ENCODE measurements around the gene PIK3R3. TPM values are rescaled to one million over a fixed set of nuclear protein-coding genes. Genes with fewer than 3 reads are reported as not detected.

Gene PIK3R3
- total RNA-seq, 1 donor from 2014 or later, result 41.3 TPM

DNA sequence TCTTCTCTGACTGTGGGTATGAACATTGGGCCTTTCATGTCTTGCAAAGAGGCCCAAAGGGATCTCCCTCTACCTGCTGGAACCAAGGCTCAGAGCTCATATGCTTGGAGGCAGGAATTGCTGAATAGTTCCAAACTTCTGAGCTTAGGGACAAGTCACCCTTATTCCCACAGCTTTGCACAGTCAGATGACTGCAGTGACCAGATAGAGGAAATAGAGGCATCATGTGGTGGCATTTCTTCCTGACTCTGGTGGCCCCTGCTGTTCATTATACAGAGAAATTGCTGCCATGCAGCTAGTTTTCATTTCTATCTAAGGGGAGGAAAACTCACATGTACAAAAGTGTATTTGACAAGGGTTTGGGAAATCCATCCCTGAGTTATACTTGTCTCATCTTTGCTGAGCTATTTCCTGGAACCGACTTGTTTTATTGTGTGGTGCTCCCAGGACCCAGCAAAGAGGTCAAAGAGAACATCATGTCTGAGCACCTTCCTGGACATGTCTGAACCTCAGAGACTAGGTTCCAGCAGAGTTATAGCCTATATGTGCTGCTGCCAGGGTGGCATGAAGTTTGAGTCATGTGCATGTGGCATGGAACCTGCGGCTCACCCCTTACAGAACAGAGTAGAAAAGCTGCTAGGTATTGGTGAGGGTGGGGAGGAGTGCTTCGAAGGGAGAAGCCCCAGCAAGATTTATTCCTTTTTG lies 131.2 kb downstream of the PIK3R3 start:
- Mint-ChIP-seq H3K27ac (no peak overlapping the region), H3K4me1 (peaks cover 4% of the 10 kb centered on the region), H3K9me3 (no peaks in the 10 kb centered on the region), H3K4me3 (no peak overlapping the region), H3K27me3 (ENCODE audit: low read depth) (no peaks in the 10 kb centered on the region), H3K36me3 (peaks cover 7% of the 10 kb centered on the region)
- TF ChIP-seq, protein P1, sequence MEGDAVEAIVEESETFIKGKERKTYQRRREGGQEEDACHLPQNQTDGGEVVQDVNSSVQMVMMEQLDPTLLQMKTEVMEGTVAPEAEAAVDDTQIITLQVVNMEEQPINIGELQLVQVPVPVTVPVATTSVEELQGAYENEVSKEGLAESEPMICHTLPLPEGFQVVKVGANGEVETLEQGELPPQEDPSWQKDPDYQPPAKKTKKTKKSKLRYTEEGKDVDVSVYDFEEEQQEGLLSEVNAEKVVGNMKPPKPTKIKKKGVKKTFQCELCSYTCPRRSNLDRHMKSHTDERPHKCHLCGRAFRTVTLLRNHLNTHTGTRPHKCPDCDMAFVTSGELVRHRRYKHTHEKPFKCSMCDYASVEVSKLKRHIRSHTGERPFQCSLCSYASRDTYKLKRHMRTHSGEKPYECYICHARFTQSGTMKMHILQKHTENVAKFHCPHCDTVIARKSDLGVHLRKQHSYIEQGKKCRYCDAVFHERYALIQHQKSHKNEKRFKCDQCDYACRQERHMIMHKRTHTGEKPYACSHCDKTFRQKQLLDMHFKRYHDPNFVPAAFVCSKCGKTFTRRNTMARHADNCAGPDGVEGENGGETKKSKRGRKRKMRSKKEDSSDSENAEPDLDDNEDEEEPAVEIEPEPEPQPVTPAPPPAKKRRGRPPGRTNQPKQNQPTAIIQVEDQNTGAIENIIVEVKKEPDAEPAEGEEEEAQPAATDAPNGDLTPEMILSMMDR (IDR thresholded peaks at IDR 0.05; ENCODE audit: unreplicated experiment), result no peak
- DNase-seq (ENCODE audit: low spot score in 2 of 2, unreplicated experiment in 2 of 2), result no peak

DNA sequence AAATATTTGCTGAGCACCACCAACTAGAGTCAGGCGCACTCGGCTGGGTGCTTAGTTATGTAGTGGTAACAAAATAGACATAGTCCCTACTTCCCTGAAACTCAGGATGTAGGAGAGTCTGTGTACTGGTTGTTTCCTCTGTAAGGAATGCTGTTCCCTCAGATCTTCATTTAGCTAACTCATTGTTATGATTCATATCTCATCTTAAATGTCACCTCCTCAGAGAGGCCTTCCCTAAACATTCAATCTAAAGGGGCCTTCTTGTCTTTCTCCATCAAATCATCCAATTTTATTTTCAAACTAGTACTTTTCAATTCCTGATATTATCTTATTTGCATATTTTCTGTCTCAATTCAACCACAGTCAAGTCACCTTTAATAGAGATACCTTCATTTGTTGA lies 132.9 kb downstream of the PIK3R3 start:
- no peak for DNase-seq (ENCODE audit: low spot score in 2 of 2, unreplicated experiment in 2 of 2)
- TF ChIP-seq, protein P1 (IDR thresholded peaks at IDR 0.05; ENCODE audit: unreplicated experiment), result no peak
- no peaks in the 10 kb centered on the region for H3K27me3 Mint-ChIP-seq (ENCODE audit: low read depth)
- peaks cover 6% of the 10 kb centered on the region for H3K36me3 Mint-ChIP-seq
- peaks cover 4% of the 10 kb centered on the region for H3K9me3 Mint-ChIP-seq
- H3K4me3 Mint-ChIP-seq, result no peak overlapping the region
- H3K27ac Mint-ChIP-seq, result no peak overlapping the region
- H3K4me1 Mint-ChIP-seq, result peaks cover 4% of the 10 kb centered on the region

DNA sequence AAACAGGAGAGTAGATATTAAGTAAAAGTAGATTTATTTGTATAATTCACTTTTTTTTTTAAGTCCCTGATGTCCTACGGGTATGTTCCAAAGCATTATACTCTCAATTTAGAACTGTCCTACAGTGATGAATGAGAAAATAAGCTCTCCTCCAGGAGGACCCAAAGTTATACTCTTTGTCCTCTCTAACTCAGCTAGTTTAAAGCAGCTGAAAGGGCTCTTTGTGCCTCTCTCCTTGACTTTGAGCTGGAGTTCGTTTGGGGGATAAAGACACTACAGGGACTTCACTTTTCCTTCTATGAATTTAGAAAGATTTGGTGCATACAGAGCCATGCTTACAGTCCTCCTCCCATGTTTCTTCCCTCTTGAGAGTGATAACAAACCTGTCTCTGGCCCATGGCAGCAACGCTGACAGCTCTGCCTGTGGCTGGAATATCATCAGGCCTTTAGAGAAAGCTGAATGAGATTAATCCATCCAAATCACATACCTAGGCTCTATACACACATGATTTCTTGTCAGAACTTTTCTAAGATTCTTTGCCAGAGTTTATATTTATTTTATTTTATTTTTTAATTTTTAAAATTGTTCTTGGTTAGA lies 134.3 kb downstream of the PIK3R3 start:
- peaks cover 3% of the 10 kb centered on the region for H3K36me3 Mint-ChIP-seq
- no peak for DNase-seq (ENCODE audit: low spot score in 2 of 2, unreplicated experiment in 2 of 2)
- H3K4me1 Mint-ChIP-seq, result peaks cover 4% of the 10 kb centered on the region
- H3K27ac Mint-ChIP-seq, result no peak overlapping the region
- no peak overlapping the region for H3K4me3 Mint-ChIP-seq
- H3K27me3 Mint-ChIP-seq (ENCODE audit: low read depth), result no peaks in the 10 kb centered on the region
- peaks cover 4% of the 10 kb centered on the region for H3K9me3 Mint-ChIP-seq
- TF ChIP-seq, protein P1 (IDR thresholded peaks at IDR 0.05; ENCODE audit: unreplicated experiment), result no peak

DNA sequence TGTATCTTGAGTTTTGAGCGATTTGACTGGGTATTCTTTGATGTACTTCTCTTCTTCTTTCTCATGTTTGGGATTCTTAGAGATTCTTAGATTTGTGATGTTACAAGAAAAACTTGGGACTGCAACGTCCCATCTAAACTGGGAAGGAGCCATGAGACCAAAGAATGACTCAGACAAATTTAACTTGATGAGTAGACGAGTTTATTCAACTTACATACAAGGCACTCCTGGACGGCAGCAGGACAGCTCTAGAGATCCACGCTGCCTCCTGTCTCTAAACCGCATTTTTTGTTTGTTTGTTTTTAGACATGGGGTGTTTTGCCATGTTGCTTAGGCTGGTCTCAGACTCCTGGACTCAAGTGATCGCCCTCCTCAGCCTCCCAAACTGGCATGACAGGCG lies 137.1 kb downstream of the PIK3R3 start:
- Mint-ChIP-seq H3K27ac (no peak overlapping the region), H3K4me3 (no peak overlapping the region), H3K36me3 (peaks cover 8% of the 10 kb centered on the region)

DNA sequence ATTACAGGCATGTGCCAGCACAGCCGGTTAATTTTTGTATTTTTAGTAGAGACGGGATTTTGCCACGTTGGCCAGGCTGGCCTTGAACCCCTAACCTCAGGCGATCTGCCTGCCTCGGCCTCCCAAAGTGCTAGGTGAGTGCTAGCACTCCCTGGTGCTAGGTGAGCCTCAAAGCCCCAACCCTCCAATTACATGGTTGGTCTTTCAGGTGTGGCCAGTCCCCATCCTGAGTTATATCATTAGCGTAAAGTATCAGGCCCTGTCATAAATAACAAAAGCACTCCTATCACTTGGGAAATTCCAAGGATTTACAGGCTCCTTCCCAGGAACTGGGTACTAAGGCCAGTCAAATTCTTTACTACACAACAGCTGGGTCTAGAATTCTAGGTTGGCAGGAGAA lies 138.0 kb downstream of the PIK3R3 start:
- TF ChIP-seq, protein P1 (IDR thresholded peaks at IDR 0.05; ENCODE audit: unreplicated experiment), result no peak
- no peak for DNase-seq (ENCODE audit: low spot score in 2 of 2, unreplicated experiment in 2 of 2)
- Mint-ChIP-seq H3K4me3 (no peak overlapping the region), H3K9me3 (peaks cover 34% of the 10 kb centered on the region), H3K27ac (no peak overlapping the region), H3K4me1 (peaks cover 4% of the 10 kb centered on the region), H3K27me3 (ENCODE audit: low read depth) (no peaks in the 10 kb centered on the region), H3K36me3 (peaks cover 11% of the 10 kb centered on the region)

More for the DNA sequence above, 137.1 kb downstream of the PIK3R3 start:
- peaks cover 27% of the 10 kb centered on the region for H3K9me3 Mint-ChIP-seq
- no peak for DNase-seq (ENCODE audit: low spot score in 2 of 2, unreplicated experiment in 2 of 2)
- H3K27me3 Mint-ChIP-seq (ENCODE audit: low read depth), result no peaks in the 10 kb centered on the region
- peaks cover 4% of the 10 kb centered on the region for H3K4me1 Mint-ChIP-seq
- TF ChIP-seq, protein P1 (IDR thresholded peaks at IDR 0.05; ENCODE audit: unreplicated experiment), result no peak

Other genes with a start within 250 kb of the PIK3R3 start
- 0.51 to 0.63 TPM (median 0.52 TPM) in 3 replicates for gene TSPAN1, start 42.5 kb upstream of the PIK3R3 start, total RNA-seq
- not detected in 3 replicates for gene P3R3URF, start 43.9 kb upstream of the PIK3R3 start, total RNA-seq
- 87.1 to 95.6 TPM (median 91.6 TPM) in 3 replicates for gene POMGNT1, start 65.8 kb upstream of the PIK3R3 start, total RNA-seq
- gene LURAP1, start 70.7 kb upstream of the PIK3R3 start, total RNA-seq, result 2.1 to 2.8 TPM (median 2.6 TPM) in 3 replicates
- 11.2 to 12.2 TPM (median 11.7 TPM) in 3 replicates for gene RAD54L, start 115.1 kb upstream of the PIK3R3 start, total RNA-seq
- gene LRRC41, start 171.0 kb upstream of the PIK3R3 start, total RNA-seq, result 116 to 122 TPM (median 120 TPM) in 3 replicates
- gene UQCRH, start 171.1 kb upstream of the PIK3R3 start, total RNA-seq, result 205 to 211 TPM (median 209 TPM) in 3 replicates
- 21.0 to 24.2 TPM (median 23.5 TPM) in 3 replicates for gene NSUN4, start 208.2 kb upstream of the PIK3R3 start, total RNA-seq